GM23248 (cell line): ENCODE results near the gene MRPL37. TPM values are rescaled to one million over a fixed set of nuclear protein-coding genes. Genes with fewer than 3 reads are reported as not detected.
"Not testable (repeated sequence)": the region's sequence is repeated elsewhere in the genome, so short reads cannot be mapped to it uniquely, and the experiment has no call there.

Source experiments
- DNase-seq: peaks from one replicate; pipeline ENCODE4 v3.0.0-alpha.2; 2015
- H2AFZ ChIP-seq: fragments of 200-600 bp; sonication (generic); 2 replicates; pipeline ENCODE4 v1.6.1; 2016; ENCODE audit warnings: antibody characterized with exemption
- H3F3A ChIP-seq: fragments of 200-600 bp; sonication (generic); 2 replicates; pipeline ENCODE4 v1.6.1; 2016; ENCODE audit warnings: mild to moderate bottlenecking, antibody characterized with exemption, mixed run types; ENCODE audit not compliant: insufficient read depth
- H3K27ac ChIP-seq: fragments of 200-600 bp; sonication (generic); 2 replicates; pipeline ENCODE4 v1.5.1; 2016; ENCODE audit warnings: mild to moderate bottlenecking
- H3K27me3 ChIP-seq: fragments of 200-600 bp; sonication (generic); replicated peaks from 2 replicates; pipeline ENCODE4 v1.6.1; 2016; ENCODE audit warnings: mild to moderate bottlenecking; ENCODE audit not compliant: insufficient read depth
- H3K36me3 ChIP-seq: fragments of 200-600 bp; sonication (generic); 2 replicates; pipeline ENCODE4 v1.6.1; 2016; ENCODE audit warnings: low read depth, mild to moderate bottlenecking
- H3K4me1 ChIP-seq: fragments of 200-600 bp; sonication (generic); 2 replicates; pipeline ENCODE4 v1.6.1; 2016; ENCODE audit warnings: mild to moderate bottlenecking; ENCODE audit not compliant: insufficient read depth
- H3K4me2 ChIP-seq: fragments of 200-600 bp; sonication (generic); one replicate; pipeline ENCODE4 v1.6.1; 2016; ENCODE audit warnings: mild to moderate bottlenecking; ENCODE audit not compliant: unreplicated experiment
- H3K4me3 ChIP-seq: fragments of 200-600 bp; sonication (generic); 2 replicates; pipeline ENCODE4 v1.5.1; 2016; ENCODE audit warnings: mild to moderate bottlenecking
- H3K79me2 ChIP-seq: fragments of 200-600 bp; sonication (generic); 2 replicates; pipeline ENCODE4 v1.6.1; 2016; ENCODE audit warnings: mild to moderate bottlenecking; ENCODE audit not compliant: insufficient read depth
- H3K9ac ChIP-seq: fragments of 200-600 bp; sonication (generic); 2 replicates; pipeline ENCODE4 v1.6.1; 2016; ENCODE audit warnings: mild to moderate bottlenecking
- H3K9me2 ChIP-seq: fragments of 200-600 bp; sonication (generic); 2 replicates; pipeline ENCODE4 v1.6.1; 2016; ENCODE audit warnings: mixed run types, mild to moderate bottlenecking, moderate library complexity; ENCODE audit not compliant: insufficient read depth
- H3K9me3 ChIP-seq: fragments of 200-600 bp; sonication (generic); one replicate; pipeline ENCODE4 v1.6.1; 2017; ENCODE audit warnings: low read depth
- H4K20me1 ChIP-seq: fragments of 200-600 bp; sonication (generic); 2 replicates; pipeline ENCODE4 v1.6.0; 2016; ENCODE audit not compliant: insufficient read depth
- EZH2 ChIP-seq: fragments of 200-600 bp; sonication (generic); IDR thresholded peaks from 2 replicates; pipeline ENCODE4 v1.6.1; 2018; ENCODE audit warnings: antibody characterized with exemption, mild to moderate bottlenecking; ENCODE audit not compliant: insufficient read depth, poor library complexity, severe bottlenecking
- EZH2phosphoT487 ChIP-seq: fragments of 200-600 bp; sonication (generic); IDR thresholded peaks from 2 replicates; pipeline ENCODE4 v1.6.1; 2018; ENCODE audit warnings: antibody characterized with exemption, moderate library complexity, mild to moderate bottlenecking, low read depth; ENCODE audit not compliant: insufficient read depth
- WGBS, 2 experiments: methylation state at CpG; one replicate each; pipeline ENCODE4 v1.1.6; 2015 to 2017; ENCODE audit warnings: low lambda C conversion rate in 2 of 2, low coverage in 1 of 2; ENCODE audit errors: missing lambda C conversion rate in 2 of 2; 5-methylcytosine and 5-hydroxymethylcytosine counted together
- in situ Hi-C: fragments of 300-500 bp; cut with MboI; formaldehyde crosslinking; loops from 2 replicates; pipeline ENCODE4 v1.15.0; 2020
- polyA plus RNA-seq: library from polyadenylated mRNA; unstranded; fragments of >200 nt; fragmentation: Nextera tagmentation; extraction: Ambion mirVana; gene quantifications from 2 replicates; pipeline ENCODE4 v1.2.1, GENCODE V29; 2016
- total RNA-seq: library from RNA; depleted of rRNA; stranded (reverse); fragments of >200 nt; shearing (Covaris generic); gene quantifications from 2 replicates; pipeline ENCODE4 v1.2.3, GENCODE V29; 2014

MRPL37 gene
- total and polyA plus RNA-seq, 2 experiments from 2014 or later = 91.3 to 113 TPM

- Histone ChIP-seq H3K79me2 (no peaks in the 10 kb centered on the region), H3K9me2 (no peaks in the 10 kb centered on the region), H3K27me3 (no peaks in the 10 kb centered on the region), H2AFZ (no peak overlapping the region), H3K27ac (no peak overlapping the region), H3K4me3 (no peak overlapping the region), H4K20me1 (no peaks in the 10 kb centered on the region), H3K9me3 (no peaks in the 10 kb centered on the region), H3K9ac (no peak overlapping the region), H3K36me3 (no peaks in the 10 kb centered on the region), H3K4me1 (peaks cover 25% of the 10 kb centered on the region), H3K4me2 (no peak overlapping the region), H3F3A (peaks cover 15% of the 10 kb centered on the region; the same call in 1 of the 2 replicates)
- peak; percentile 32 for DNase-seq
- WGBS, 2 experiments = 61 to 67% methylated on average over 15 of the region's 15 CpGs
- TF ChIP-seq EZH2phosphoT487 (no peak), EZH2 (no peak)
- in situ Hi-C loops = no loop called here
Observed at GRCh38 chr1:54230507-54231339, 30.8 kb downstream of the MRPL37 start.

GRCh38 chr1:54233196-54233595 is 33.2 kb downstream of the MRPL37 start:
- H3K9me2 ChIP-seq, H4K20me1 ChIP-seq, H3K27ac ChIP-seq, H3K9ac ChIP-seq, H3K4me1 ChIP-seq, DNase-seq, H3K4me2 ChIP-seq, H3K9me3 ChIP-seq, H2AFZ ChIP-seq, H3K27me3 ChIP-seq, H3K79me2 ChIP-seq, in situ Hi-C loops, H3K4me3 ChIP-seq: not testable (repeated sequence)
- WGBS, 2 experiments = 93% methylated on average over 25 of the region's 33 CpGs; no CpG with 5 or more reads in 1 of the 2 experiments
- Histone ChIP-seq H3F3A (peaks cover 15% of the 10 kb centered on the region; the same call in 1 of the 2 replicates), H3K36me3 (peaks cover 11% of the 10 kb centered on the region; the same call in 1 of the 2 replicates)

DNA sequence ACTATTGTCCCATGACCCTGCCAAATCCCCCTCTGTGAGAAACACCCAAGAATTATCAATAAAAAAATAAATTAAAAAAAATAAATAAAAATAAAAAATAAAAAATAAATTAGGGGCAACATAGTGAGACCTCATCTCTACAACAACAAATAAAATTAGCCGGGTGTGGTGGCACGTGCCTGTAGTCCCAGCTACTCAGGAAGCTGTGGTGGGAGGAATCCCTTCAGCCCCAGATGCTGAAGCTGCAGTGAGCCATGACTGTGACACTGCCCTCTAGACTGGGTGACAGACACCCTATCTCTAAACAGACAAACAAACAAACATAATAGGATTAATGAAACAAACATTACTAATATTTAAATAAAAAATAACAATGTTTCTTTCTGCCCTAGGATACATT is 34.3 kb downstream of the MRPL37 start:
- 80 to 84% methylated on average over 2 of the region's 2 CpGs for WGBS, 2 experiments
- H3K4me3 ChIP-seq = no peak overlapping the region
- no peaks in the 10 kb centered on the region for H3K27me3 ChIP-seq
- TF ChIP-seq EZH2phosphoT487 (no peak), EZH2 (no peak)
- no peaks in the 10 kb centered on the region for H3K9me3 ChIP-seq
- peaks cover 4% of the 10 kb centered on the region; the same call in 1 of the 2 replicates for H3K4me1 ChIP-seq
- DNase-seq = no peak
- no peaks in the 10 kb centered on the region for H3K9me2 ChIP-seq
- H4K20me1 ChIP-seq = no peaks in the 10 kb centered on the region
- H3K27ac ChIP-seq = no peak overlapping the region
- H3F3A ChIP-seq = peaks cover 15% of the 10 kb centered on the region; the same call in 1 of the 2 replicates
- peaks cover 11% of the 10 kb centered on the region; the same call in 1 of the 2 replicates for H3K36me3 ChIP-seq
- no peak overlapping the region for H3K4me2 ChIP-seq
- in situ Hi-C loops = no loop called here
- H3K9ac ChIP-seq = no peak overlapping the region
- H3K79me2 ChIP-seq = no peaks in the 10 kb centered on the region
- H2AFZ ChIP-seq = no peak overlapping the region

DNA sequence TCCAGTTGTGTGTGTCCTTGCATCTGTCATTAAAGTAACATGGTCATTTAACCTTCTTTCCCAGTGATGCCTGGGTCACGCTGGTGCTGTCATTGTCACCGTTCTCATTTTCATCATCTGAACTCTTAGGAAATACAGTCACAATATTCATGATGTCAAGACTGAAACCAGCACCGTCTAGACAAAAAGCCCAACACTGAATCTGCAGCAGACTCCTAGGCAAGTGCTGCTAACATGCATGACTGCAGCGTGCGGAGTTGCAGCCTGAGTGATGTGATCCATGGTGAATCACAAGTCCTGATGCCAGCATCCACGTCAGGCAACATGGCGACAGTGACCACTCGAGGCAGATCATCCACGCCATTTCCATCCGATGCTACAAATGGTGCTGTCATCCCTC is 37.6 kb downstream of the MRPL37 start:
- Histone ChIP-seq H3K9me2 (no peaks in the 10 kb centered on the region), H3K4me3 (no peak overlapping the region), H4K20me1 (no peaks in the 10 kb centered on the region), H2AFZ (no peak overlapping the region), H3K9me3 (no peaks in the 10 kb centered on the region), H3F3A (no peaks in the 10 kb centered on the region), H3K27ac (no peak overlapping the region), H3K4me2 (no peak overlapping the region), H3K9ac (no peak overlapping the region), H3K27me3 (no peaks in the 10 kb centered on the region), H3K36me3 (peaks cover 11% of the 10 kb centered on the region; the same call in 1 of the 2 replicates), H3K79me2 (no peaks in the 10 kb centered on the region), H3K4me1 (no peaks in the 10 kb centered on the region)
- in situ Hi-C loops = no loop called here
- no peak for DNase-seq
- TF ChIP-seq EZH2 (no peak), EZH2phosphoT487 (no peak)
- WGBS, 2 experiments = 90 to 91% methylated on average over 10 of the region's 10 CpGs
